NCI-H146 (cell line): ENCODE measurements around the gene LARP1.
A peak's percentile ranks its signal among the peaks of the same experiment; 100 is the strongest.
"Not testable (repeated sequence)": the region's sequence is repeated elsewhere in the genome, so short reads cannot be mapped to it uniquely, and the experiment has no call there.

Experiments
- DNase-seq: peaks from one replicate; lab custom pipeline; 2025; lab: John Stamatoyannopoulos, UW

The LARP1 gene

DNA sequence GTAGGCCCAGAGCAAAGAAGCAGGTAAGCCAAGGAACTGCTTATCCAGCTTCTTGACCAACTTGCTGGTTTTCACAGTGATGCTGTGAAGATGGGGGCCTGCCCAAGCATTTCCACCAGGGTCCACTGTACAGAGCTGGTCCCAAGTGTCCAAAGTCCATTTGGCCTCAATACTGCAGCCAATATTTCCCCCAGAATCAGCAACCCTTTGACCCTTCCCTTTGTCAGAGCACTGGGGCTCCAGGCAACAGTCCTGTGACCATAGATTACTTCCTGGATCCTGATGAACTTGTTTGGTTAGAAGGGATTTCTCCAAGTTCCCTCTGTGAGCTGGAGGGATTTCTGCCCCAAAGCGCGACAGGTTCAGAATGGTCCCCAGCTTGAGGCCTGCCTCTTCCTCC lies 68.9 kb downstream of the LARP1 start:
- DNase-seq, result no peak

DNA sequence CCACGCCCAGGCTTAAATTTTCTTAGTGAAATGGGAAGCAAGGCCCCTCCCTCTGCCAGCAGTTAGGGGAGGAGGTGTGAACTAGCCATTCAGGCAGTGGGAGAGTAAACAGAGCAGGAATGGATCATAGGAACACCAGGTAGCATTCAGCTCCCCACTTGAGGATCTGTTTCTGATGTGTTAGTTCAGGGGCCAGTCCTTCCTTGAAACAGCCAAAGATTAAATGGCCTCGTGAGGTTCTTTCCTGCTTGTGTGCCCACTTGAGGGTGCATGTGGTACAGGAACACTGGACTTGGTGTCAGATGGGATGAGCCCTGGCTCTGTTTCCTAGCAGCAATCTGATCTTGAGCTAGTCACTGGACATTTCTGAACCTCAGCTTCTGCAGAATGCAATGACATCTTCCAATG lies 74.0 kb downstream of the LARP1 start:
- DNase-seq, result no peak

DNA sequence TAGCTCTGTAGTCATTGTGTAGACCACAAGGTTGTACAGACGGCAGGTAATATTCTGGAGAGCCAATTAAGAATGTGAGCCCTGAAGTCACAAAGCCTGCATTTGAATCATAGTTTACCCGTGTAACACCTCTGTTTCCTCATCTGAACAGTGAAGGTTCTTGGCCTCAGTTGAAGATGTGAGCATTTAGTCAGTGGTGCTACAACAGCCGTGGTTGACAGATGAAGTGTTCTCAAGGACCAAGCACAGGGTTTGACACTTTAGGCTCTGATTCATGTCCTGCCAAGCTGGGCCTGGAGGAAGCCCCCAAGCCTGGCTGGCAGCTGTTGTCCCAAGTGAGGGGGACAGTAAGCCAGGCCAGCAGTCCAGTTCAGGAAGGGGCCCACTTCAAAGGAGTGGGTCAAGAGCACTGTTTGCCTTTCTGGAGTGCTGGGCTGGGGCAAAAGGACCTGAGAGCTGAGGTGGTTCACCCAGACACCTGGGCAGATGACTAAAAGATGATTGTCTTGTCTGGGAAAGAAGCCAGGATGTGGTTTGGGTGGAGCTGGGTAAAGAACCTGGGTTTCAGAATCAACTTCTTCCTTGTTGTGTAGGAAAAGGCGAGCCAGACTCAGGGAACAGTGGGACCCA lies 74.5 kb downstream of the LARP1 start:
- DNase-seq, result no peak

DNA sequence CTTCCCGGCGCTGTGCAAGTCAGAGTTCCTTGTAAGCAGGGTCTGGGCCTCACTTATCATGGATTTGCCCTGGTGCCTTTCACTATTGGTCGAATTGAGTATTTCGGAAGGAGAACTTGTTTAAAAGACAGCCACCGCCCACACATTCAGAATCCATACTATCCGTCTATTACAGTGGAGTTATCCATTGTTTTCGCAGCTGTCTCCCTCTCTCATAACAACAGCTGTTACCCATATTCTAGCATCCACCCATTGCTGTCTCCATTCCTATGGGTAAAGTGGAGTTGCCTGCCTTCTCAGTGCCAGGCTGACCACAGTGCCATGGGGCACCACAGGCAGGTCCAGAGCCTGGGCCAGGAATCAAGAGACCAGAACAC lies 75.0 kb downstream of the LARP1 start:
- no peak for DNase-seq

DNA sequence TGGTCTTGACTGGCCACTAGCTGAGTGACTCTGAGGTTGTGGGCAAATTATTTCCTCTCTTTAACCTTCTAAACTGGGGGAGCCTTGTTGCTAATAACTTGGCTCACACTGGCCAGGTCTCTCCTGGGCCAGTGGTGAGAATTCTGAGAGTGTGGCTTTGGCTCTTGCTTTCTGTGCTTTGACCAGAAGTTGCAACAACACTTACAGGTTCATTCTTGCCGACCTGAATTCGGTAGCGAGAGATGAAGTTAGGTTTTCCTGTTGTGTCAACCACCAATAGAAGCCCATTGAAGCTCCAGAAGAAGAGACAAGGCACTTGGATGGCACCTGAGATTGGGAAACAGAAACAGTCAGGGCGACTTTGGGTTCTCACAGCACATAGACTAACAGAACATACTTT lies 75.4 kb downstream of the LARP1 start:
- DNase-seq, result no peak

DNA sequence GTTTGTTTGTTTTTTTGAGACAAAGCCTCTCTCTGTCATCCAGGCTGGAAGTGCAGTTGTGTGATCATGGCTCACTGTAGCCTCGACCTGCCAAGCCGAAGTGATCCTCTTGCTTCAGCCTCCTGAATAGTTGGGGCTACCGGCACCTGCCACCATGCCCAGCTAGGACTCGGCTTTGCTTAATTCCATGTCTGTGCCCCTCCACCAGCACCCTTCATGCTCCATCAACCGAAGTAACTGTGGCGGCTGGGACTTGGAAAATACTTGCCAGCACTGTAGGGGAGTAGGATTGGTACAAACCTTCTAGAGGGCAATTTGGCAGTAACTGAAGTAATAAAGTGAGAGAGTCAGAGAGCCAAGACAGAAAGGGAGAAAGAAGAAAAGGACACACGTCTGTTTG lies 76.3 kb downstream of the LARP1 start:
- DNase-seq, result no peak

DNA sequence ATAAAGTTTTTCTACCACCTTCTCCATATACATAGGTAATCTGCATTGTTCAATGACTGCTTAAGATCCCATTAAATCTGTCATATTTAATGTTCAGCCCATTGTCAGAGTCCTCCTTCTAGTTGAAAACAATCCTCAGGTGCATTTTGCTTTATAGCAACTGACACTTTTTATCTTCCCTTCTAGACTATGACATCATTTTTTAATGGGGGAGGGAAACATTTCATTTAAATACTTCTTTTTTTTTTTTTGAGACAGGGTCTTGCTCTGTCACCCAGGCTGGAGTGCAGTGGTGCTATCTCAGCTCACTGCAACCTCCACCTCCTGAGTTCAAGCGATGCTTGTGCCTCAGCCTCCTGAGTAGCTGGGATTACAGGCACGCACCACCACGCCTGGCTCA lies 77.6 kb downstream of the LARP1 start:
- not testable (repeated sequence) for DNase-seq

DNA sequence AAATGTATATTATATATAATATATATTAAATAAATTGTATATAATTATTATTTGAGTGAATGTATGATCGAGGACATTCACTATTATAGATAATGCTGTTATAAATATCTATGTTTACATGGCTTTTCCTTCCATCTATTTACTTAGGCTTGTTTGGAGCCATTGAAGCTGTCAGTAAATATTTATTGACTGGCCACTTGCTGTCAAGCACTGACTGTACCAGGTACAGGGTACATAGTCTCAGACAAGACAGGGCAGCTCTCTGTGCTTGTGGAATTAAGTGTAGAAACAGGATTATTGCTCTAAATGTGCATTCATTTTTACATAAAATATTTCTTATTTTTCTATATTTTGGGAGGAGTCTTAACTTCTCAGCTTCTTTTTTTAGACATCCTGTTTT lies 78.9 kb downstream of the LARP1 start:
- no peak for DNase-seq

DNA sequence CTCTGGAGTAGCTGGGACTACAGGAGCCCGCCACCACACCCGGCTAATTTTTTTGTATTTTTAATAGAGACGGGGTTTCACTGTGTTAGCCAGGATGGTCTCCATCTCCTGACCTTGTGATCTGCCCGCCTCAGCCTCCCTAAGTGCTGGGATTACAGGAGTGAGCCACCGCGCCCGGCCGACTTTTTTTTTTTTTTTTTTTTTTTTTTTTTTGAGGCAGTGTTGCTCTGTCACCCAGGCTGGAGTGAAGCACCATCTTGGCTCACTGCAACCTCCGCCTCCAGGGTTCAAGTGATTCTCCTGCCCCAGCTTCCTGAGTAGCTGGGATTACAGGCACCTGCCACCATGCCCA lies 80.5 kb downstream of the LARP1 start:
- DNase-seq, result not testable (repeated sequence)

DNA sequence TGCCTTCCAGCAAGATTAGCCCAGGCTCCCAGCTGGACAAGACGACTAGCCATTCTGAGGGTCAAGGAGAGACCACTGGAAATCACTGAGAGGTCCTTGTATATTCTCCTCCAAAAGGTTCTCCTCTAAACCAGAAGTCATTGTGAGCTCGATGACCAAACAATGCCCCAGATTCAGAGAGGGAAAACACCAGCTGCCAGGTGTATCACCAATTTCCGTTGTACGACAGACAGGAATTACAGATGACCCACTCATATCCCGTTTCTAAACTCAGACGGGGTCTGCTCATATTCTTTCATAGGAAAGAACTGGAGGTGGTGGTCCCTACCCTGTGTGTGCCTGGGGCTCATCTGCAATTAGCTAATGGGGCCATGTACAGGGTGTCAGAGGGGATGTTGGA lies 81.0 kb downstream of the LARP1 start:
- no peak for DNase-seq

DNA sequence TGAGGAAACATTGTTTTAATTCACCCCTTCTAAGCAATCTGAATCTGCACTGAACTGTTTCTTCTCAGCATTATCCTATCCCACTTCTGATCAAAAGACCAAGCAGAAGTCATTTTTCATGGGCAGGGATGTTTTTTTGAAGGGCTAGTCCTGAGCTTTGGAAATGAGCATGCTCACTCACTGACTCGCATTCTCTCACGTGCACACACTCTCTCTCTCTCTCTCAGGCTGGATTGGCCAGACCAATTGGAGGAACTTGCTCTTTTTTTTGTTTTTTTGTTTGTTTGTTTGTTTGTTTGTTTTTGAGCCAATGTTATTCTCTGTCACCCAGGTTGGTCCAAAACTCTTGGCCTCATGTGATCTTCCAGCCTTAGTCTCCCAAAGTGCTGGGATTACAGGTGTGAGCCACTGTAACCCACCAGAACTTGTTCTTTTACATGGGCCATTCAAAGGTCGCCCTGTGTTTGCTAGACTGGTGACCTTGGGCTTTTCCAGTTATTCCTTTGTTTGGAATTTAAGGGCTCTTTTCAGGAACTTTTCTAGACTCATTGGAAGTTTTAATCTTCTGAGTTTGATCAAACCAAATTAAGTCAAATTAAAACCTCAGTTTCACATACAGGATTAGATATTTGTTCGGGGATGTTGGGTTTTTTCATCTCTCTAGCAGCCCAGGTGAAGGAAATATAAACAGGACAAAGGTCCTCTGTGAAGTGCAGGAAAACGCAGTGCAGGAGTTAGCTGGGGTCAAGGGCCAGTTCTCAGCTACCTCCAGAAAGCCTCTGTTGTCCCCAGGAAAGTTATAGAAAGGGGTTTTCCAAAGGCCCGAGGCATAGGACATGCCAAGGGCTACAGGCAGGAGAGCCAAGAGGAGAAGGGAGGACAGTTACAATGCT lies 82.1 kb downstream of the LARP1 start:
- no peak for DNase-seq

DNA sequence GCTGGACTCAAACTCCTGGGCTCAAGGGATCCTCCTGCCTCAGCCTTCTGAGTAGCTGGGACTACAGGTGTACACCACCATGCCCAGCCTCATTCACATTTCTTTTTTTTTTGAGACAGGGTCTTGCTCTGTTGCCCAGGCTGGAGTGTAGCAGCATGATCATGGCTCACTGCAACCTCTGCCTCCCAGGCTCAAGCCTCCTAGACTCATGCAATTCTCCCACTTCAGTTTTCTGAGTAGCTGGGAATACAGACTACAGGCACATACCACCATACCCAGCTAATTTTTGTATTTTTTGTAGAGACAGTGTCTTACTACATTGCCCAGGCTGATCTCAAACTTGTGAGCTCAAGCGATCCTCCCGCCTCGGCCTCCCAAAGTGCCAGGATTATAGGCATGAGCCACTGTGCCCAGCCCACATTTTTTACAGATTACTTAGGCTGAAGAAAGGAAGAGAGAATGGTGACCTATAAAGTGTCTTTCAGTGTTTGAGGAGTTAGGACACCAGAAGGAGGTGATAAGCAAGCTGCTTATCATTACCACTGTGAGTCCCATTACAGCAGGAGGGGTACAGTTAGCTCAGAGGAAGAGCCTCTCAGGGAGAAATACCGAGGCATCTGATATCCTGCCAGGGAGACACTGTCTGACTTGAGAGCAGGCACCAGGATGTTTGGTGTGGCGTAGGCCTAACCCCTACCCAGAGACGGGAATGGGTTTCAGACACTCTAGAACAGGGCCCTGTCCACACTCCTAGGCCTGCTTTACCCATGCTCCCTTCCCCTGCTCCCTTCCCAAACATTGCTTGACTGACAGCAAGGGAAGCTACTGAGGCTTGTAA lies 85.5 kb downstream of the LARP1 start:
- DNase-seq, result no peak

DNA sequence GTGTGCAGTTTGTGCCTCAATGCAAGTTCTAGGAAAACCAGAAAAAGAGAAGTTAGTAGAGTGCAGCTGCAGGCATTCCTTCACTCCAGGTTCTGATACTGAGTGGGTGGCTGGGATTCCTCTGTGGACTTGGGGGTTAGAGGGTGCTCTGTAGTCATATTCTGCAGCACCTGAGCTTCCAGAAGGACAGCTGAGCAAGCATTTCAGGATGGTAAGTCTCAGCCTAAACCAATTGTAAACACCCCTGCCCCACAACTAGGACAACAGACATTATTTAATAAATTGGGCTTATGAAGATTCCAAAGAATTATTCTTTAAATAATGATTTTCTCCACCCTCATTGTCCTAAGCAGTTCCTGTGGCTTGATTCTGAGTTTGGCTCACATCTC lies 86.1 kb downstream of the LARP1 start:
- DNase-seq, result no peak

DNA sequence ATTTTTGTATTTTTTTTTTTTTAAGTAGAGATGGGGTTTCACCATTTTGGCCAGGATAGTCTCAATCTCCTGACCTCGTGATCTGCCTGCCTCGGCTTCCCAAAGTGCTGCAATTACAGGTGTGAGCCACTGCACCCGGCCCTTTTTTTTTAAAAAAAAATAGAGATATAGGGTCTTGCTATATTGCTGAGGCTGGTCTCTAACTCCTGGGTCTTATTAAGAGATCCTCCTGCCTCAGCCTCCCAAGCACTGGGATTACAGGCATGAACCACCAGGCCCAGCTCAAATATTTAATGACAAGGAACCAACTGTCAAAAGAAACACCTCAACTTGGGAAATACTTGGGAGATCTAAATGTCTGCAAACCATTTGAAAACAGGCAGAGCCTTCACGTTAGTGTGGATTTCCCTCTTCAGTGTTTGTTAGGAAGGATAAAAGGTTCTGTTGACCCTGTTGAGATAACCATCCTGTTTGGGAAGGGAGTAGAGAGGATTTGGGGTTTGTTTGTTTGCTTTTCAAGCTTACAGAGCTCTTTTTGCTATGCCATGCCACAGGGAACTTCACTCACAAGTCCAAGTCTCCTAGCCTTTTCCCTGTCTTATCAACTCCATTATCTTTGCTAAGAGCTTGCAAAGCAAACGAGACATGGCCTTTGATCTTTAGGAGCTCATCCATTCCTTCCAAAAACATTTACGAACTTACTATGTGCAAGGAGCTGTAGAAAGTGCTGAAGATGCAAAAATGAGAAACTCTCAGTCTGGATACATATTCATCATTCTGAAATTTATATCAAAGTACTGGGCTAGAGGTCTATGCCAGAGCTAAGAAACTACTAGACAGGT lies 87.7 kb downstream of the LARP1 start:
- DNase-seq, result no peak

DNA sequence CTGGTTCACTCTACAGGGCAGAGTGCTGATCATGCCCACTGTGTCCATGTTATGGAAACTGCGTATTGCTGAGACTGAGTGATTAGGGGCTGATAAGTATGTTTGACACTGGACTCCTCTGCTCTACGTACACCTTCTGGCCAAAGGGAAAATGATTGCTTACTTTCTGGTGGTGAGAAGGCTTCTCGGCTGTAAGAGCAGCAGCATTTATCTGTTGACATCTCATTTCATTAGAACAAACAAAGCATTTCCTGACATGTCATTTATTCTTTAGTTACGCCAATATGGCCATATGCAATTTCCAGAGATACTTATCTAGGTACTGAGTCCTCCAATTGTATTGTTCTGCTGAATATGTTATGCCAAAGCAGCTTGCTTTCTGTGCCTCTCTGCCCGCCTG lies 89.6 kb downstream of the LARP1 start:
- DNase-seq, result peak; percentile 23

DNA sequence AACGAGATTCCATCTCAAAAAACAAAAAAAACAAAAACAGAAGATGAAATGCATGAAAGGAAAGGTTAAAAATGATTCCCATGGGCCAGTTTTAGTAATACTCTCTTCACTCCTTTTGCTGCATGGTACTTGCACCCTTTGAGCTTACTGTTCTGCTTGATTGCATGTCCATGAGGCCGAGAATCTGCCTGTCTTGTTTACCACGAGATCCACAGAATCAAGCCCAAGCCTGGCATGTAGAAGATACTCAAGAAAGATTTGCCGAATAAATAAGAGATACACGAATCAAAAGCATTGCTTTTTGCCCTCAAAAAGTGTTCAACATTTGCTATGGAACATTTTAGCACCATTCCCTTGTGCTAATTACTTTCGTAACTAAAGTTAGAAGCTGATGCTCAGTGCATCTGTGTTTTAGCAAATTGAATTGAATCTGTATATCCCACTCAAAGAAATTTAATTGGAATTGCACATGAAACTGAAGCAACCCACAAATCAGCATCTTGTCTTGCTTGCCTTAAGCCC lies 94.1 kb downstream of the LARP1 start:
- no peak for DNase-seq

DNA sequence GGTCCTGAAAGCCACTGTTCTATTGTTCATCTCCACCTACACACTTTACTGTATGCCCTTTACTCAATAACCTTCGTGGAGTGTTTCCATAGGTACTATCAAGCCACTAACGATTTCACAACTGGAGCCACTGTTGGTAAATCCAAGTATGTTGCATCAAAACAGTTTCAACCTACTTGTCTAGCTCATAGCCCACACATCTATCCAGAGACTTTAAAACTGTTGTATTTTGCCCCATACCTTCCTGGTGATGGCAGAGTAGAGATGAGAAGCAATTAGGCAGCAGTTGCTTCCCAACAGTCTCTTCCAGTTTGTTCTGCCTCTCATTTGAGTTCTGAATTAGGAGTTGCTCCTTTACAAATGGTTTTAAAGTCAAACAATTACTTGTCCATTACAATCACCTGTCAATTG lies 94.6 kb downstream of the LARP1 start:
- no peak for DNase-seq

DNA sequence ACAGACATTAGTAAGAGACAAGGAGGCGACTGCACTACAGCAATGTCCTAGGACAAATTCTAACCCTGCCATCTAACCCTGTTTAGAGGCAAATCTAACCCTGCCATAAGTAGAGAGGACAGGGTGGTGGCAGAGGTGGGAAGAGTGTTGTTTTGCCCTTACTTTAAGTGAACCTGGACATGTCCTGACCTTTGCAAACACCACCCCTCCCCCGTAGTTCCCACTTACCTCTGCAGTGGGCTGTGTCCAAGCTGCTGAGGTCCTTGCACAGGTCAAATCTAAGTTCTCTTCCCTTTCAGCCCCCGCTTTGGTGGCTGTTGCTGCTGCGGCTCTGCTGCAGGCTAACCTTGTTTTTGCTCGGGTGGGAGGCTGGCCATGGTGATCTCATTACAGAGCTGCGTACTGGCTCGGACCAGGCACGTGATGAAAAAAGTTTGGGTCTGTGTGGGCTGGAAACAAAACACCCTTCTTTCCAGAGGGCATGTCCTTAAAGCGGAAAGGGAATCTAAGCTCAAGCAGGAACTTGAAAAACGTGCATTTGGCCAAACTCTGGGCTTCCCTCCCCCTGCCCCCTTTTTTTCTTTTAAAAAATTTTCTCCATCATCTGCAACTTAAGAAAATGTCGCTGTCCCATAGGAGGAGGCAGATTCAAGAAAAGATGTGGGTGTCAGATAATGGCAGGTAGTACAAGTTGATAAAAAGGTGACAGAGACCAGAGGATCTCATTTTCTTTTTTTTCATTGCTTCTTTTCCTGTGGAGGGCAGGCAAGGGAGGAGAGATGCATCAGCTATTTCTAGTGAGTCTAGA lies 95.3 kb downstream of the LARP1 start, which contains the start of gene FAXDC2:
TSS of gene FAXDC2 (minus strand) at position 349 of the 808 bp plus-strand sequence. CDS start 12,425 bp downstream, outside the sequence.
- DNase-seq, result no peak

DNA sequence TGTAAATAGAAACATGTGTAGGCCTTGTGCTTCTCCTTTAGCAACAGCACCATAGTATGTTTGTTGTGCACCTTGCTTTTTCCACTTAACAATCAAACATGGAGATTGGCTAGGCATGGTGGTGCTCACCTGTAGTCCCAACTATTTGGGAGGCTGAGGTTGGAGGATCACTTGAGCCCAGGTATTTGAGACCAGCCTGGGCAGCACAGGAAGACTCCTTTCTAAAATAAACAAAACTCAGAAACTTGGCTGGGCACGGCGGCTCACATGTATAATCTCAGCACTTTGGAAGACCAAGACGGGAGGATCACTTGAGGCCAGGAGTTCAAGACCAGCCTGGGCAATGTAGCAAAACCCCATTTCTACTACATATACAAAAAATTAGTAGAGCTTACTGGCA lies 96.2 kb downstream of the LARP1 start:
- no peak for DNase-seq

DNA sequence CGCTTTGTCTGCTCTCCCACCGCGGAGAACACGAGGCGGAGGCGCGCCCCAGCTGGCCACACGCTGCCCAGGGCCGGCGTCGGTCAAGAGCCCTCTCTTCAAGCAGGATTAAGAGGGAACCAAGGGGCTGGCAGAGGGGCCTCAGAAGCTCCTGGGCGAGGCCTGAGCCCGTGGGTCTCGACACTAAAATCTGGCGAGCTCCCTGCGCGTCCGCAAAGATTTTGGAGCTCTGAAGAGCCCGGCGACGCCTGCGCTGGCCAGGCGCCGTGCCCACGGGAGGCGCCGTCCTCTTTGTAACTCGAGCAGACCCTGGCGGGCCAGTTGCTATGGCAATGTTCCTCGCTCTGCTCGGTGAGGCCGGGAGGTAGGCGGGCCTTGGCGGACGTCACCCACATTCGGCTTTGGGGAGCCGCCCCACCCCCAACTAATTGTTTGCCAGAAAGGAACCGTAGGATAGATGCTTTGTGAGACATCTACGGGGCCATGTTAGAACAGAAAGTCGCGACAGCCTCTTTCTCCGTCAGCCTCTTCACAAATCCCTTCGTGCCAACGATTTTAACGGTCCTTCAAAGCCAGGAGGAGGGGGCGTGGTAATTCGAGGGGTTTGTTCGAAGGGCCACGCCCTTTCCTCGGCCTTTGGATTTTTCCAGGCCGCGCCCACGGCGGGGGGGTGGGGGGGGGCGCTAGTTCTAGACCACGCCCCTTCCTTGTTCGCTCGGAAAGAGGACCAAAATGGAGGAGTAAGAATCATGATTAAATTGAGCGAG lies 102.5 kb downstream of the LARP1 start:
- DNase-seq, result peak; percentile 93
